ENCODE data around the gene PPDPF.

GRCh38 chr20:63529861-63530787 lies 9.6 kb downstream of the PPDPF start:
- TF ChIP-seq CTCF (IDR thresholded peaks at IDR 0.05) (no peak), POLR2AphosphoS5 (IDR thresholded peaks at IDR 0.05) (no peak), POLR2A (IDR thresholded peaks at IDR 0.05) (no peak), EP300 (IDR thresholded peaks at IDR 0.05) (no peak)

Measured in suprapubic skin (tissue), 4 donors.